Activated CD4-positive, alpha-beta T cell treated with anti-CD3 and anti-CD28 coated beads for 48 hours (primary cell): Measurements from ENCODE around the gene GALNT9.
"Not testable (repeated sequence)": the region's sequence is repeated elsewhere in the genome, so short reads cannot be mapped to it uniquely, and the experiment has no call there.

Experiments used
- DNase-seq: peaks from one replicate; pipeline ENCODE4 v3.0.0-alpha.2; 2020

GALNT9 gene

GRCh38 chr12:132358241-132359225, 29.1 kb upstream of the GALNT9 start:
- not testable (repeated sequence) for DNase-seq

DNA sequence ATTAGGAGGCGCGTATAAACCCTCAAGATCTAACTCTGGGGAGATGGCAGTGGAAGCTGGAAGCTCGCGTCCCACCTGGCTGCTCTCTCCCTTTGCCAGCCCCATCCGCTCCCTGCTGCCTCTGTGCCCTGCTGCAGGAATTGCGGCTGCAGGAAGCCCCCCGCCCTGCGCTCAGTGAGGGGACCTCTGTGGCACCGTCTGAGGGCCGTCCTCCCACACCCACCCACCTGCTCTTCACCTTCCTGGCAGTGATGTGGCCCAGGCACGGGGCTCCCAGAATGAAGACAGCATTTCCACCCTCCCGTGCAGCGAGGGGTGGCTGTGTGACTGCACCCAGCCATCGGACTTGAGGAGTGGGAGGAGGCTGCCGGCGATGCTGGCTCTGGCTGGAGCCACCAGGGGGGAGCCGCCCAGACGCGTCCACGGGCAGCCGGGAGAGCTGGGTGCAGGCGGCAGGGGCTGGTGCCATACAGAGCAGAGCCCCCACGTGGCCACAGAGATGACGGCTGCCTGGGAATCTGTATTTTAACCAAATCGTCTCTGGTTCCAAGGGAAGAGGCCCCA, 28.3 kb upstream of the GALNT9 start:
- no peak for DNase-seq

- no peak for DNase-seq
These were observed 27.6 kb upstream of the GALNT9 start for GRCh38 chr12:132356691-132357622.

GRCh38 chr12:132355742-132356681, 26.6 kb upstream of the GALNT9 start:
- no peak for DNase-seq

DNA sequence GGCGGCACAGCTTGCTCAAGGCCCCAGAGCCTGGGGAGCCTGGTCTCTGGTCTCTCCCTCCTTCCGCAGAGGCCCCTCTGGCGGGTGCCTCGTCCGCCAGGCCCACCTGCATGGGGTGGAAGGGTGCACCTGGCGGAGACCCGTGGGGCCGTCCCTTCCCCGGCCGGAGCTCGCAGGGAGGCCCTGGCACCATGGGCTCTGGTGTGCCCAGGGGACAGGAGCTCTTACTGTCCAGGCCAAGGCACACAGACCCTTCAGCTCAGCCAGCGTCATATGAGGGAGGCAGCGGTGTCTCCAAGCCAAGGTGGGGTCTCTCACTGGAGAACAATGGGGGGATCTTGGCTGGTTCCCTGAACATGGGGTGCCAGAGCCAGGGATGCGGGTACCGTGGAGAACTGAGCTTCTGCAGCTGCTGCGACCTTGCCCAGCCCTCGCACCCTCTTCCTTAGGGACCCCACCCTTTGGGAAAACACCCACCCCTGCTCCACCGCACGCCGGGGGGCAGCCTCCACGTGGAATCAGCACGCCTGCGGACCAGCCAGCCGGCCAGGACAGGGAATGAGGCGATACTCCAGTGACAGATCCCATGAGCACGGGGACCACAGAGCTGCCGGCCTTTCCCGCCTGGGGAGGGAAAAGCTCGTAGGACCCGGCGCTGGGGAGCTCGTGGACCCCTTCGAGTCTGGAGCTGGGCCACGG, 25.7 kb upstream of the GALNT9 start:
- no peak for DNase-seq

- DNase-seq: no peak
These were observed 25.0 kb upstream of the GALNT9 start for GRCh38 chr12:132354211-132354981.

GRCh38 chr12:132353811-132354210, 24.4 kb upstream of the GALNT9 start:
- no peak for DNase-seq

DNA sequence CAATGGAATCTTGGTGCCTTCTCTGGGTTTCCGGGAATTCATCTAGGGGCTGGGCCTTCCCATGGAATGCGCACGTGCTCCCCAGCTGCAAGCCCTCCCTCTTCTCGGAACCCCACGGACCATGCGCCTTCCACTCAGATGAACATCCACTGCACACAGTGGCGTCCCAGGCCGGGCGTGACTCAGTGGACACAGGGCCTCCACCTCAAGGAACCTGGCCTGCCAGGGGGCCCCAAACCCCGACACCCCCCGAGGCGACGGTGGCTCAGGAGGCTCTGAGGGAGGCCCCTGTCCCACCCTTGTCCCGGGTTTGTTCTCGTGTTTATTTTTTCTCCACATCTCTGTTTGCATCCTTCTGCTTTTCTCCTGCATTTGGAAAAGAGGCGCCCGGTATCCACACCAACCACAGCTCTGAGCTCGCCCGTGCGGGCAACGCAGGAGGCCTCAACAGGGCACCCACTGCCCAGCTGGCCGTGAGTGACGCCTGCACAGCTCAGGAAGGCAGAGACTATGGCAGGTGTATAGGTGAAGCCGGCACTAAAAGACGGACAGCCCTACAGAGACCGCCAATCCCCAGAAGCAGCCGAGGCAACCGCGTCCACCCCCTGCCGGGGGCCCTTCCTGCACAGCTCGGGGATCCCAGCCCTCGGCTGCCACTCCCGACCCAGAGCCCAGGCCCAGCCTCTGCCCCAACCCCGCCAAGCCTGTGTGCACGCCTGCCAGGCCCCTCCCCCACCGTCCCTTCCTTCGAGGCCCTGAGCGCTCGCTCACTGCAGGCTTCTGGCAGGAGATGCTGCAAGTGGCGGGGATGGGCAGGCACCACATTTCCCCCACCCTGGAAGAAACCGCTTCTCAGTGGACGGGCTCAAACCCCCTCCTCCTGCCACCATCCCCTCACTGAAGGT, 23.8 kb upstream of the GALNT9 start:
- no peak for DNase-seq

DNA sequence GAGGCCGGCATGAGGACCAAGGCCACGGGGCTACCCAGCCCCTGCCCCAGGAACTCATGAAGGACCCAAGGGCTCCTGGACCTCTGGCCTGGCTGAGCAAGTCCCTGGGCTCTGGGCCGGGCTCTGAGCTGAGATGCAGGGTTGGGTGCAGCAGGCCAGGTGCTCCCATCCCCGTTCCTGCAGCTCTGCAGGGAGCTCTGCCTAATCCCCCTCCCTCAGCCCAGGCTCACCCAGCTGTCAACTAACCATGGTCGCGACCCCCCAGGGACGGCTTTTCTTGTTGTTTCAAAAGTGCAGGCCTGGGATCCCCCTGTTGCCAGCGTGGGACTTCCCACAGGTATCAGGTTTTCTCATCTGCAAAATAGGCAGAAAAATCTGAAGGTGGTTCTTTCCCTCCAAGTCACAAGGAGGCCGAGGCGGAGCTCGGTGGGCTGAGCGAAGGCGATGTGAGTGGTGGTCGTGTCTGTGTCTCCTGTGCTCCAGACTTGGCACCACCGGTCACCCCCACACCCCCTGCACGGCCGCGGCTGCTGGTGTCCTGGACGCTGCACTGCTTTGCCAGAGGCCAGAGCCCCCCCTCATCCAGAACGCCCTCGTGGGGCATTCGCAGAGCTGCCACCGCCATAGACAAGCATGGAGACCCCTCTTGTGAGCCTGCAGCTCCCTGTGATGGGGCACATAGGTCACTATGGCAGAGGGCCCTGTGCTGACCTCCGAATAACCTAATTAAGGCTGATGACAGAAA, 22.5 kb upstream of the GALNT9 start:
- DNase-seq: no peak

DNA sequence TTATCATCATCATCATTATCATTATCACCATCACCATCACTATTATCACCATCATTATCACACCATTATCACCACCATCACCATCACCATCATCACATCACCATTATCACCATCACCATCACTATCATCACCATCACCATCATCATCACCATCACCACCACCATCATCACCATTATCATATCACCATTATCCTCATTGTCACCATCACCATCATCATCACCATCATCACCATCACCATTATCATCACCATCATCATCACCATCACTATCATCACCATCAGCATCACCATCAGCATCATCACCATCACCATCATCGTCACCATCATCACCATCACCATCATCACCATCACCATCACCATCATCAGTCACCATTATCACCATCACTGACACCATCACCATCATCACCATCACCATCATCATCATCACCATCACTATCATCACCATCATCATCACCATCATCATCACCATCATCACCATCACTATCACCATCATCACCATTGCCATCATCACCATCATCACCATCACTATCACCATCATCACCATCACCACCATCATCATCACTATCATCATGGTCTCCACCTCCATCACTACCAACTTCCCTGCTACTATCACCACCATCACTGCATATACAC, 20.2 kb upstream of the GALNT9 start:
- DNase-seq: no peak

GRCh38 chr12:132348176-132348575, 18.8 kb upstream of the GALNT9 start:
- DNase-seq: no peak

- no peak for DNase-seq
These were observed 17.9 kb upstream of the GALNT9 start for GRCh38 chr12:132347176-132347855.

DNA sequence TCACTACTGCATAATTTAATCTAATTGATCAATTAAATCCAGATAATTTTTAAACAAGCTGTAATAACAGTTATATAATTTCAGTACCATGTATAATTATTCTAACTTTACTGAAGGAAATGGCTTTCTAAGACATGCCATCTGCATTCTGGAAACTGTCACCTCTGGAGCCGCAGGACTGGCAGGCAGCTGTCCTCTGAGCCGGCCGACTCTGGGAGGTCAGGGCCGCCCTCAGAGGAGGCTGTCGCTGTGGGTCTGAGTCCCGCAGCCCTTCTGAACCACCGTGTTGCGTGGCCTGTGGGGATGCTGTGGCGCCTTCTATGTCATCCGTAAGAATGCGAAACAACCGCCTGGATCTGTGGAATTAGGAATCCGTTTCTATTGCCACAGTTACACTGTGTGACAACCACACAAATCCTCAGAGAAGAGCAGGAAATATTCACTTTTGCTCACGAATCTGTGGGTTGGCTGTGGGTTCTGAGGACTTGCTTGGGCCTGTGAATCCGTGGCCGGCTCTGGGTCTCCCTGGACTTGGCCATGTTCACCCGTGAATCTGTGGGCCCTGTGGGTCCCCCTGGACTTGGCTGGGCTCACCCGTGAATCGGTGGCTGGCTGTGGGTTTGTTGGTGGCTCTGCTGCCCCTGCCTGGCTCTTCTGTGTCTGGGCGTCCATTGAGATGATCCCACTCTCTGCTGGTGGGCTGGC, 17.2 kb upstream of the GALNT9 start:
- no peak for DNase-seq

- DNase-seq: no peak
These were observed 16.3 kb upstream of the GALNT9 start for GRCh38 chr12:132345561-132346200.

DNA sequence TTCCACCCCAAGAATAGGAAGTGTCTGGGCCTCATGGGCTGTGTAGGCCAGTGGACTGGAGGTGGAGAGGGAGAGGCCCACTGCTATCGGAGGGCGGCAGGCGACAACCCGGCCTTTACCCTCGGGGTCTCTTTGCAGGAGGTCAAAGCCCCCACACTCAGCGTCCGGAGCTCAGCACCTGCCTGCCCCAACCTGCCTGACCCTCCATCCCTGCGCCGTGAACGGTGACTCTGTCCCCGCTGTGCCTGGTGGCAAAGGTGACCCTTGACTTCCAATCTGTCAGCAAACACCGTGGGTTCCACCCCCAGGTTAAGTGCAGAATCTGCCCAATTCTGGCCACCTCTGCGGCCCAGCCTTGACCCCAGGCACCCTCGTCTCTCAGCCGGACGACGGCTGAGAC, 15.7 kb upstream of the GALNT9 start:
- DNase-seq: no peak

DNA sequence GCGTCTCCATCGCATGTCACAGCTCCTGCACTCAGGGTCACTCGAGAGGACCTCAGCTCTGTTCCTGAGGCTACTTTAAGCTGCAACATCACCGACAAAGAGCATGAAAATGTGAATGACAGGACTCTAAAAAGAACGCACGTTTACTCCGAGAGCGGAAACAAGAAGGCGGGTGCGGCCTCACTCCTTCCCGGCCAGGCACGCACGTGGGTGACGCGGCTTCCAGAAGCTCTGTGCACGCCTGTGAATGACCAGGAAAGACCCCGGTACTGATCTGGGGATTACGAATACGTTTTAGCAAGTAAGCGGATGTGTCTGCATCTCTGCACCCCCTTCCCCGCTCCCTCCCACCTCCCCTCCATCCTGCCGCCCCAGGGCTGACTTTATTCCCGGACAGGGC, 15.2 kb upstream of the GALNT9 start:
- no peak for DNase-seq
